Measurements from ENCODE around the gene DICER1.

Gene DICER1

DNA sequence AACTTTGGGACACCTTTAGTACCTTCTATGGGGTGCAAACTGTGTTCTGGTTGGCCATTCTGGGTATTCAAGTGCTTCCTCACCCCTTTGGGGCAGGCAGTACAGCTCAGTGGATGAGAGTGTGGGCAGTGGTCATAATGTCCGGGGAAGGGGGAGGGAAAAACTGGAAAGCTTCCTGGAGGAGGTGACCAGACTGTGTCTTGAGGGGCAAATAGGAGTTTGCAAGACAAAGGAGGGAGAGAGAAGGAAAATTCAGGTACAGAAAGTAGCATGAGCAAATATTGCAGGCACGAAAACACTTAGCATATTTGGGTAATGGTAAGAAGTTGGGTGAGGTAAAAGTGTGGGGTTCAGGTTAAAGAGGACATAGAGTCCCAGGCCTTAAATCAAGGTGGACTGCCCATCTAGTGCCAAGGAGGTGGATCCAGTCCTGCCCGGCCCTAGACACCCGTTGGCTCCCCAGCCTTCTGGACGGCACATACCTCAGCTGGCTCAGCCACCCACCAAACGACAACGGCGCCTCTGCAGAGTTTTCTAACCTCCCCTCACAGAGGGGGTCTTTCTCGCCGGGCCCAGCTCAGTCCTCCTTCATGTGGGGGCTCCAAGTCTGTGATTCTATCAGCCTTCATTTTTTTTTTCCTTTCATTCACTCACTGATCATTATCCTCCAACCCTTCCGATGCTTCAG lies 86.4 kb downstream of the DICER1 start:
- no peak overlapping the region for H3K9ac ChIP-seq (ENCODE audit: low read depth, low read length, poor library complexity, severe bottlenecking)
- TF ChIP-seq EZH2phosphoT487 (IDR thresholded peaks at IDR 0.05; ENCODE audit: borderline replicate concordance) = no peak
- TF ChIP-seq, protein P1, sequence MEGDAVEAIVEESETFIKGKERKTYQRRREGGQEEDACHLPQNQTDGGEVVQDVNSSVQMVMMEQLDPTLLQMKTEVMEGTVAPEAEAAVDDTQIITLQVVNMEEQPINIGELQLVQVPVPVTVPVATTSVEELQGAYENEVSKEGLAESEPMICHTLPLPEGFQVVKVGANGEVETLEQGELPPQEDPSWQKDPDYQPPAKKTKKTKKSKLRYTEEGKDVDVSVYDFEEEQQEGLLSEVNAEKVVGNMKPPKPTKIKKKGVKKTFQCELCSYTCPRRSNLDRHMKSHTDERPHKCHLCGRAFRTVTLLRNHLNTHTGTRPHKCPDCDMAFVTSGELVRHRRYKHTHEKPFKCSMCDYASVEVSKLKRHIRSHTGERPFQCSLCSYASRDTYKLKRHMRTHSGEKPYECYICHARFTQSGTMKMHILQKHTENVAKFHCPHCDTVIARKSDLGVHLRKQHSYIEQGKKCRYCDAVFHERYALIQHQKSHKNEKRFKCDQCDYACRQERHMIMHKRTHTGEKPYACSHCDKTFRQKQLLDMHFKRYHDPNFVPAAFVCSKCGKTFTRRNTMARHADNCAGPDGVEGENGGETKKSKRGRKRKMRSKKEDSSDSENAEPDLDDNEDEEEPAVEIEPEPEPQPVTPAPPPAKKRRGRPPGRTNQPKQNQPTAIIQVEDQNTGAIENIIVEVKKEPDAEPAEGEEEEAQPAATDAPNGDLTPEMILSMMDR (conservative IDR thresholded peaks at IDR 0.05; ENCODE audit: low read length) = no peak
- no peak overlapping the region for H3K4me3 ChIP-seq (ENCODE audit: low read length, poor library complexity, severe bottlenecking)
- no peaks in the 10 kb centered on the region for H3K79me2 ChIP-seq (ENCODE audit: insufficient read depth, low read length)
- no peaks in the 10 kb centered on the region for H3K4me1 ChIP-seq (ENCODE audit: insufficient read depth, low read length, poor library complexity, severe bottlenecking)
- H4K20me1 ChIP-seq (ENCODE audit: insufficient read depth, low read length, poor library complexity, severe bottlenecking) = no peaks in the 10 kb centered on the region
- no peaks in the 10 kb centered on the region for H3K36me3 ChIP-seq (ENCODE audit: insufficient read depth, low read length)
- no peak overlapping the region for H3K4me2 ChIP-seq (ENCODE audit: low read depth, low read length, poor library complexity, severe bottlenecking)
- no peaks in the 10 kb centered on the region for H3F3A ChIP-seq (ENCODE audit: low read depth)
- no peaks in the 10 kb centered on the region; the same call in 1 of the 2 replicates for H3K9me3 ChIP-seq (ENCODE audit: insufficient read depth, low read depth, low read length)
- no peaks in the 10 kb centered on the region for H3K27me3 ChIP-seq (ENCODE audit: insufficient read depth, low read length, poor library complexity, severe bottlenecking)
- no peak overlapping the region for H2AFZ ChIP-seq (ENCODE audit: low read length)
- H3K9me2 ChIP-seq (replicated peaks; ENCODE audit: low read depth, low read length) = no peaks in the 10 kb centered on the region

DNA sequence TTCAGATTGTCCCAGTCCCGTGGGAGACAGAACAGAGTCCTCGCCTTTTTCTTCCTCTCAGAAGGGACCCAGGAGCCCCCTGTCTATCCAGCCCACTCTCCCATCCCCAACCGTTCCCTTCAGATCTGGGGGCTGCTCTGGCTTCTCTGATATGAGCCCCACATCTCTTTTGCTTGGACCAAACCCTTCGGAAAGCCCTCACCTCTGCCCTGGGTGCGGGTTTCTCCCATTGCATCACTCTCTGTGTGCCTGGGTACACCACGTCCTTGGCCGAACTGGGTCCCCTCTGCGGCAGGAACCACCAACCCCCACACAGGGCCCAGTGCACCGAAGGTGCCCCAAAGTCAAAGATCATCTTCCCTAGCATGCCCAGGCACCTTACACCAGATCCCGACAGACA lies 87.8 kb downstream of the DICER1 start:
- Histone ChIP-seq H3K9me3 (ENCODE audit: insufficient read depth, low read depth, low read length) (no peaks in the 10 kb centered on the region; the same call in 1 of the 2 replicates), H3K9ac (ENCODE audit: low read depth, low read length, poor library complexity, severe bottlenecking) (no peak overlapping the region), H3F3A (ENCODE audit: low read depth) (no peaks in the 10 kb centered on the region), H3K4me3 (ENCODE audit: low read length, poor library complexity, severe bottlenecking) (no peak overlapping the region), H2AFZ (ENCODE audit: low read length) (no peak overlapping the region), H3K4me1 (ENCODE audit: insufficient read depth, low read length, poor library complexity, severe bottlenecking) (no peaks in the 10 kb centered on the region), H3K36me3 (ENCODE audit: insufficient read depth, low read length) (no peaks in the 10 kb centered on the region), H3K79me2 (ENCODE audit: insufficient read depth, low read length) (no peaks in the 10 kb centered on the region), H3K4me2 (ENCODE audit: low read depth, low read length, poor library complexity, severe bottlenecking) (no peak overlapping the region), H4K20me1 (ENCODE audit: insufficient read depth, low read length, poor library complexity, severe bottlenecking) (no peaks in the 10 kb centered on the region), H3K9me2 (replicated peaks; ENCODE audit: low read depth, low read length) (no peaks in the 10 kb centered on the region), H3K27me3 (ENCODE audit: insufficient read depth, low read length, poor library complexity, severe bottlenecking) (no peaks in the 10 kb centered on the region)
- TF ChIP-seq EZH2phosphoT487 (IDR thresholded peaks at IDR 0.05; ENCODE audit: borderline replicate concordance) = no peak
- TF ChIP-seq, protein P1 (conservative IDR thresholded peaks at IDR 0.05; ENCODE audit: low read length) = no peak

DNA sequence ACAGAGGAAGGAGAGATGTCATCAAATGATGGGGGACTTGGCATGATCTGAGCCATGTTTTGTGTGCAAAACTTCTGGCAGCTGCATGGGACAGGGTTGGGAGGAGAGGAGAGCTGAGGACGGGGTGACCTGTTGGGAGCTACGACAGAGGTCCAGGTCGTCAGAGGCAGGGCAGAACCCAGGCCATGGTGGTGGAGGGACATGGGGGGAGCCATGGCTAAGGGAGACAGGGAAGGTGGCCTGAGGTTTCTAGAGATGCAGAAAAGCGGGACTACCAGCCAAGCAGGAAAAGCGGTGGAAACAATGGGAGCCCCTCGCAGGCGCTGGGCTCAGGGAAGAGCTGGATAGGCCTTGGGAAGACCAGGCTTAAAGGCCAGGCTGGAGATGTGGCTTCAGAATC lies 88.3 kb downstream of the DICER1 start:
- H3K4me3 ChIP-seq (ENCODE audit: low read length, poor library complexity, severe bottlenecking) = no peak overlapping the region
- no peak overlapping the region for H3K4me2 ChIP-seq (ENCODE audit: low read depth, low read length, poor library complexity, severe bottlenecking)
- no peaks in the 10 kb centered on the region for H4K20me1 ChIP-seq (ENCODE audit: insufficient read depth, low read length, poor library complexity, severe bottlenecking)
- H3K9me2 ChIP-seq (replicated peaks; ENCODE audit: low read depth, low read length) = no peaks in the 10 kb centered on the region
- no peak overlapping the region for H3K9ac ChIP-seq (ENCODE audit: low read depth, low read length, poor library complexity, severe bottlenecking)
- no peaks in the 10 kb centered on the region for H3K27me3 ChIP-seq (ENCODE audit: insufficient read depth, low read length, poor library complexity, severe bottlenecking)
- H3K9me3 ChIP-seq (ENCODE audit: insufficient read depth, low read depth, low read length) = no peaks in the 10 kb centered on the region; the same call in 1 of the 2 replicates
- no peaks in the 10 kb centered on the region for H3K36me3 ChIP-seq (ENCODE audit: insufficient read depth, low read length)
- H2AFZ ChIP-seq (ENCODE audit: low read length) = no peak overlapping the region
- H3F3A ChIP-seq (ENCODE audit: low read depth) = no peaks in the 10 kb centered on the region
- H3K79me2 ChIP-seq (ENCODE audit: insufficient read depth, low read length) = no peaks in the 10 kb centered on the region
- no peaks in the 10 kb centered on the region for H3K4me1 ChIP-seq (ENCODE audit: insufficient read depth, low read length, poor library complexity, severe bottlenecking)
- TF ChIP-seq, protein P1 (conservative IDR thresholded peaks at IDR 0.05; ENCODE audit: low read length) = no peak
- no peak for TF ChIP-seq EZH2phosphoT487 (IDR thresholded peaks at IDR 0.05; ENCODE audit: borderline replicate concordance)

Measured in Loucy (cell line).